ENCODE measurements around the gene SORBS1. TPM values are rescaled to one million over a fixed set of nuclear protein-coding genes. Genes with fewer than 3 reads are reported as not detected.

SORBS1 gene
- total and polyA plus RNA-seq, 9 of the 15 experiments (the other 6 are each of a cell fraction or from before 2014, with no cell fraction given) = 2.0 to 13.3 (median 6.5) TPM

DNA sequence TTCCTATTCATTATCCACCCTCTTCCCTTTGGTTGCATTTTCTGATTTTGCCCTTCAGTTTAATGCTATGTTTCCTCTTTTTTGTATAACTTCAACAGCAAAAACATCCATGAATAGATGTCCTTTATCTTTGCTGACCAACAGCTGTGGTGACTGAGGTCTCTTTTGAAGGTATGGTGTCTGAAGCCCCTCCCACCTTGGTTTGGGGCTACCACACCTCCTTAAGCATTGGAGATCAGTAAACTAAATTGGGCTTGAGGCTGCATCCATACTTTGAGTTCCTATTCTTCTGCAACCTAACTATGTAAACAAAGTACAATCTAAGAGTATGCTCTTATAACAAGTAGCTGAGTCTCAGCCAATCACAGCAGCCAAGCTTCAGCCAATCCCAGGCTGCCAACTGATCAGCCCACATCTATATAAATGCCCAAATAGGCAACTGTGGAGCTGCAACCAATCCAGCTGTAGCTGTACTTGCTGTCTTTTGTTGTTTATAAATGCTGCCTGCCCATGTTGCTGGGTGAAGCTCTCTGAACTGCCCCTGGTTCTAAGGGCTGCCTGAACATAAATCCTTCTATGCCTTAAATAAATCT, 201.0 kb downstream of the SORBS1 start:
- H2AFZ ChIP-seq (ENCODE audit: low read depth, low read length) = 0 out of 2 replicates have a peak overlapping the region, but pooled peaks have one; percentile 8
- no peak overlapping the region for H3K4me2 ChIP-seq (ENCODE audit: insufficient read depth, low read length)
- ChIA-PET CTCF (ENCODE audit: low intra/inter-chr PET ratio) (interaction anchor here (0.8 to 4.5 kb wide), 2 partner anchors 113 kb away, joined by 3 to 56 read pairs; no protein-coding TSS in a partner anchor), POLR2A (interaction anchor here (1.1 kb wide), 1 partner anchor 8 kb away, joined by 4 read pairs; no protein-coding TSS in a partner anchor)
- no peaks in the 10 kb centered on the region for H3K79me2 ChIP-seq (ENCODE audit: control insufficient read depth, insufficient read depth, low read length)
- no peaks in the 10 kb centered on the region for H3K9me1 ChIP-seq (ENCODE audit: control insufficient read depth, insufficient read depth, low read length)
- H3K4me3 ChIP-seq = no peak overlapping the region
- DNase-seq (ENCODE audit: extremely low read depth in 1 of 4, low spot score in 3 of 4) = peak; percentile 28 to 47 (median 36)
- ATAC-seq = peak; percentile 83
- in situ Hi-C loops (cut with MboI) (loop anchor here (5.0 to 10.0 kb wide), 2 partner anchors 108 to 225 kb away; no protein-coding TSS in a partner anchor), intact Hi-C loops (cut with micrococcal nuclease) (loop anchor here (5.0 kb wide), 2 partner anchors 73 to 178 kb away; no protein-coding TSS in a partner anchor)
- peak; percentile 42 for FAIRE-seq
- no TSS peak for BruUV-seq (replicated peaks)
- no peaks in the 10 kb centered on the region; the same call in 1 of the 2 replicates for H4K20me1 ChIP-seq (replicated peaks; ENCODE audit: control insufficient read depth, insufficient read depth, low read length)
- no peaks in the 10 kb centered on the region for H3K27me3 ChIP-seq (ENCODE audit: control insufficient read depth in 2 of 2, insufficient read depth in 2 of 2, low read length in 2 of 2)
- peaks cover 0 to 6% of the 10 kb centered on the region in 2 experiments; a peak in 3 of 5 replicates for H3K4me1 ChIP-seq (replicated peaks in 1 of 2; ENCODE audit: control insufficient read depth in 2 of 2, insufficient read depth in 2 of 2, low read length in 2 of 2)
- H3K9me3 ChIP-seq (replicated peaks; ENCODE audit: control insufficient read depth, insufficient read depth, low read depth, low read length) = no peaks in the 10 kb centered on the region
- H3K36me3 ChIP-seq (ENCODE audit: control insufficient read depth, insufficient read depth, low read length) = no peaks in the 10 kb centered on the region
- no peak for TF ChIP-seq GABPB1 (CRISPR knock-in tag; IDR thresholded peaks at IDR 0.05)
- no peak for TF ChIP-seq ZNF165 (CRISPR knock-in tag; IDR thresholded peaks at IDR 0.05; ENCODE audit: borderline replicate concordance)
- 0 out of 2 replicates have a peak, but pooled peaks have one; percentile 11 for TF ChIP-seq GATA2 (CRISPR knock-in tag; IDR thresholded peaks at IDR 0.05)
- TF ChIP-seq TARDBP (IDR thresholded peaks at IDR 0.05) = no peak
- peak; percentile 53; the same call in 1 of the 2 replicates for TF ChIP-seq CTBP1 (IDR thresholded peaks at IDR 0.05; ENCODE audit: borderline replicate concordance)
- TF ChIP-seq FOXA3 (CRISPR knock-in tag; conservative IDR thresholded peaks at IDR 0.05 in 1 of 2, IDR thresholded peaks at IDR 0.05 in 1 of 2) = peak in 1 of 2 experiments; percentile 40; a peak in 2 of 4 replicates
- no peak for TF ChIP-seq FOXA1 (IDR thresholded peaks at IDR 0.05; ENCODE audit: borderline replicate concordance)
- peak; percentile 24; the same call in 1 of the 2 replicates for TF ChIP-seq TCF3 (CRISPR knock-in tag; IDR thresholded peaks at IDR 0.05)
- TF ChIP-seq, protein P1, sequence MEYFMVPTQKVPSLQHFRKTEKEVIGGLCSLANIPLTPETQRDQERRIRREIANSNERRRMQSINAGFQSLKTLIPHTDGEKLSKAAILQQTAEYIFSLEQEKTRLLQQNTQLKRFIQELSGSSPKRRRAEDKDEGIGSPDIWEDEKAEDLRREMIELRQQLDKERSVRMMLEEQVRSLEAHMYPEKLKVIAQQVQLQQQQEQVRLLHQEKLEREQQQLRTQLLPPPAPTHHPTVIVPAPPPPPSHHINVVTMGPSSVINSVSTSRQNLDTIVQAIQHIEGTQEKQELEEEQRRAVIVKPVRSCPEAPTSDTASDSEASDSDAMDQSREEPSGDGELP (CRISPR knock-in tag; IDR thresholded peaks at IDR 0.05; ENCODE audit: borderline replicate concordance) = peak; percentile 25; the same call in 1 of the 2 replicates
- no peak overlapping the region for H3K9ac ChIP-seq (ENCODE audit: insufficient read depth in 1 of 2, low read depth in 2 of 2, low read length in 2 of 2)
- no peak overlapping the region for H3K27ac ChIP-seq (ENCODE audit: extremely low read depth, low read depth, low read length)
